Activated naive CD4-positive, alpha-beta T cell treated with Interleukin-2 at 50 U/mL for 16 hours (primary cell): ENCODE results near the gene MFSD1.

Experiments used
- DNase-seq: peaks from one replicate; pipeline ENCODE4 v3.0.0-alpha.2; 2020

The MFSD1 gene, protein sequence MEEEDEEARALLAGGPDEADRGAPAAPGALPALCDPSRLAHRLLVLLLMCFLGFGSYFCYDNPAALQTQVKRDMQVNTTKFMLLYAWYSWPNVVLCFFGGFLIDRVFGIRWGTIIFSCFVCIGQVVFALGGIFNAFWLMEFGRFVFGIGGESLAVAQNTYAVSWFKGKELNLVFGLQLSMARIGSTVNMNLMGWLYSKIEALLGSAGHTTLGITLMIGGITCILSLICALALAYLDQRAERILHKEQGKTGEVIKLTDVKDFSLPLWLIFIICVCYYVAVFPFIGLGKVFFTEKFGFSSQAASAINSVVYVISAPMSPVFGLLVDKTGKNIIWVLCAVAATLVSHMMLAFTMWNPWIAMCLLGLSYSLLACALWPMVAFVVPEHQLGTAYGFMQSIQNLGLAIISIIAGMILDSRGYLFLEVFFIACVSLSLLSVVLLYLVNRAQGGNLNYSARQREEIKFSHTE

DNA sequence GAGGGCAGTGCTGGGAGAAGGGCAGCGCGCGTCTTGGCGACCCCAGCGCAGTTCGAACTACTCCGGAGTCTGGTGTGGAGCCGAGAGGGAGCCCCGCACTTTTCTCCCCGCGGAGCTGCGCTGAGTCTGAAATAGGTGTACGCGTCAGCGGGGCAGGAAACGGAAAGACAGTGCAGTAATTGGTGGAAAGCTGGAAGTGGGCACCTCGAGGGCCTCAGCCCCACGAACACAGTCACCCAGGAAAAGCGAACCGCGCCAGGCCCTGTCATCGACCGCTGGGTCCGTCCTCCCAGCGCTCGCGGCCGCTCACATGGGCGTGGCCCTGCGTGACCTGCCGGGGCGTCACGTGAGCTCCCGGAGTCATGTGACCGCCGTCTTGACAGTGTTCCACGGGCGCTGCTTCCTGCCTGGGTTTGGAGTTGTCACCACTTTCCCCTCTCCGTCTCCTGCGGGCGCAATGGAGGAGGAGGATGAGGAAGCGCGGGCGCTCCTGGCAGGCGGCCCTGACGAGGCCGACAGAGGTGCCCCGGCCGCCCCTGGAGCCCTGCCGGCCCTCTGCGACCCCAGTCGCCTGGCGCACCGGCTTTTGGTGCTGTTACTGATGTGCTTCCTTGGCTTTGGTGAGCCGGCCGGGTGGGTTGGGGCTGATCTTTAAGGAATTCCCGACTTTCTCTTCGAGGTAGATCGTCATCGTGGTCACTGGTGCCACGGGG is at the start of gene MFSD1:
Gene MFSD1, plus strand, starts transcription at position 359 of the 713 bp plus-strand sequence. Its CDS starts 99 bp downstream, at position 458.
- peak; percentile 90 for DNase-seq

DNA sequence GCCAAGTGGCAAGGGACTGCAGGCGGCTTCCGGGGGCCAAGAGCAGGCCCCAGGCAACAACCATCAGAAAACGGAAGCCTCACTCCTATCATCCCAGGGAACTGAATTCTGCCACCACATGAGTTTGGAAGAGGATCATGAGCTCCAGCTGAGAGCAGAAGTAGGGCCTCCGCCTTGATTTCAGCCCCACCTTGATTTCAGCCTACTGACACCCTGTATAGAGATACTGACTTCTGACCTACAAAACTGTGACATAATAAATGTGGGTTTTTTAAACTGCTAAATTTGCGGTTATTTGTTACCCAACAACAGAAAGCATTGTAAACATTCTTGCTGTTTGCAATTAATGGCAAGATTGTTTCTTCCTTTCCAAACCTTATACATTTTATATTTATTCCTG is 48.0 kb upstream of the MFSD1 start:
- no peak for DNase-seq

DNA sequence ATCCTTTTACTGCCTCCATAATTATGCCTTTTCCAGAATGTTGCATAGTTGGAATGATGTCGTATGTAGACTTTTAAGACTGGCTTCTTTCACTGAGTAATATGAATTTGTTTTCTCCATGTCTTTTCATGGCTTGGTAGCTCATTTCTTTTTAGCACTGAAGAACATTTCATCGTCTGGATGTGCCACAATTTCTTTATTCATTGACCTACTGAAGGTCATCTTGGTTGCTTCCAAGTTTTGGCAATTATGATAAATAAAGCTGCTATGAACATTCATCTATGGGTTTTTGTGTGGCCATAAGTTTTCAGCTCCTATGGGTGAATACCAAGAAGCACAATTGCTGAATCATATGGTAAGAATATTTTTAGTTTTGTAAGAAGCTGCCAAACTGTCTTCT is 46.4 kb upstream of the MFSD1 start:
- no peak for DNase-seq

DNA sequence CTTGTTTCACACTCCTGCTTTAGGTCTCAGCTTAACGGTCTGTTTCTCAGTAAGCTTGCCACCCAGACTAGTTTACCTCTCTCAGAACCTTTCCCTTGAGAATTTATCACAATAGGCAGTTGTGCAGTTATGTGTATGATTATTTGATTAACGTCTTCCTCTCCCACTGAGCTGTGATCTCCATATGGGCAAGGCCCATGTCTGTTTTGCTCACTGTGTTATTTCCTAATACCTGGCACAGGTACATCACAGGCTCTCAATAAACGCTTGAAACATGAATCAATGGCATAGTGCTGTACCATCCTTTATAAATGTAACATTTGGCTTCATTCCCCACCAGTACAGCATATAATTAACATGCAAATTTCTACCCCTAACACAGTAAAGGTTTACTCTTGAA is 40.5 kb upstream of the MFSD1 start:
- DNase-seq = no peak

DNA sequence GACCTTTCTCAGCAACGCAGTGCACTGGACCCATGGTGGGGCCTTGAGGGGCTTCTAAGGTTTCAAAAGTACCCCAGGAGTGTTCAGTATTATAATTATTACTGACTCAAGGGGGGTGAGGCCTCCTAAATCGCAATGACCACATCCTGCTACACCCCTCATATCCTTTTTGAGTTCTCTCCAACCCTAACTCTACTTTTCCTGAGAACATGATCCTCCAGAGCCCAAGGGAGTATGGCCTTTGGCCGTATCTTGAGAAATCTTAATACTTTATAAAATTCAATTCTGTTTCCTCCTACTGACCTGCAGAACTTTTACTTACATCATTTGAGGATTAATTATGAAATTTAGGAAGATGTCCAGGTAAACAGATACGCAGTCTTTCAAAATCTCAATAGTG is 39.2 kb upstream of the MFSD1 start:
- no peak for DNase-seq

DNA sequence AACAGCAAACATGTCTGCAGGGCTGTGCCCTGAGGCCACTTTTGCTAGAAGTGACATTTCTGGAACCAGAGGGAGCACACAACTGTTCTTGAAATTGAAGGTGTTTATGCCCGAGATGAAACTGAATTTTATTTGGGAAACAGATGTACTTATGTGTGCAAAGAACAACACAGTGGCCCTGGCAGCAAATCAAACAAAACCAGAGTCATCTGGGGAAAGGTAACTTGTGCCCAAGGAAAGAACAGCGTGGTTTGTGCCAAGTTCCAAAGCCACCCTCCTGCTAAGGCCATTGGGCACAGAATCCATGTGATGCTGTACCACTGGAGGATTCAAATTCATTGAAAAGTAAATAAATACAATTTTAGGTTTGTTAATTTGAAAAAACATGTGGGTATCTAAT is 38.4 kb upstream of the MFSD1 start:
- no peak for DNase-seq

DNA sequence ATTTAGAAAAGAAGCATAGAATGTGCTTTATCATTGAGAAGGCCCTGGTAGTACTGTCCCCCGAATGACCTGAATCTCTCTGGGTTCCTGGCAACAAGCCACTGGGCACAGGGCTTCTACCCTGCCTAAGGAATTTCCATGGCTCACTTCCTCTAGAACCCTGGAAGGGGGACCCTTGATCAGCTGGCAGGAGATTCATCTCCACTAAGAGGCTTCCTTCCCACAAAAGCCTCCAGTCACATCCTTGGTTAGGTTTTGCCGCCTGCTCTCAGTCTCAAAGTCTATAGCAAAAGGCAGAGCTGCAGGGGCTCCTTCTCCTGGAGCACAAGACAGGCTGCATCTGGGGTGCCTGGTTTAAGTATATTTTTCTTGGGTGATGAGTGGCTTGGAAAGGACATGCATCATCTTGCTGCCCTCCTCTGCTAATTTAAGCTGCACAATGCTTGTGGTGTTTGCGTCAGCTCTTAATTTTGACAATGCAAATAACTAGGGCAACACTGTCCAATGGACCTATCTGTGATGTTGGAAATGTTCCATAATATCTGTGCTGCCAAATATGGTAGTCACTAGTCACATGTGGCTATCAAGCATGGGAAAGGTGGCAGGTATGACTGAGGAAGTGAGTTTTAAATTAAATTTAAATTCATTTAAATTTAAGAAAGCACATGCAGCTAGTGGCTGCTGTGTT is 36.2 kb upstream of the MFSD1 start:
- no peak for DNase-seq

DNA sequence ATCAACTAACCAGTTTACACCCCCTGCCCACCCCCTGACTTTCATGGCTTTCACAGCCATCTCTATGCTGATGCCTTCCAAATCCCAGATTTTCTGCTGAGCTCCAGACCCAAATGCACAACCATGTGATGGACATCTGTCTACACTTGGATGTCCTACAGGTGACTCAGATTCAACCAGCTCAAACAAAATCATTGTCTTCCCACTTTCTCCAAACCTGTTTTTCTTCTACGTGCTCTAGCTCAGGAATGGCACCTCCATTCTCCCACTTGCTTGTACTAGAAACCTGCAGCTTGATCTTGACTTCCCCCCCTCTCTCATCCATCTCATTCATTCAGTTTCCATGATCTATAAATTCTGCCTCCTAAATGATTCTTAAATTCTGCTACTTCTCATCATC is 35.5 kb upstream of the MFSD1 start:
- no peak for DNase-seq

DNA sequence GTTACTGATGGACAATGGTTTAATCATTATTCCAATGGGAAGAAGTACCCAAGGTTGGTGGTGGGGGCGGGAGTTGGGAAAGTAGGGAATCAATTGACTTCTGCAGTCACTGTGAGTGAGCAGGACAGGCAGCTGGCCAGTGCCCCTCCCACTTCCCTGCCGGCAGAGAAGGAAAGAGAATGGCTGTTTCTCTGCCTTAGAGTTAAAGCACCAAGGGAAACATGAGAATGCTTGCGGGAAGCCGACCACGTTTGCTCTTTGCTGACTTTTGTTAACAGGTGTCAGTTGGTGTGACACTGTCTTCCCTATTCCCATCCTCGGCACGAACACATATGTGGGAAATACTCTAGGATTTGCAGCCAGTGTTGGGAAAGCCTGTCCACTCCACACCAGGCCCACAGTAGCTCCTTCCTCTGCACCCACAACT is 33.5 kb upstream of the MFSD1 start:
- DNase-seq = no peak

DNA sequence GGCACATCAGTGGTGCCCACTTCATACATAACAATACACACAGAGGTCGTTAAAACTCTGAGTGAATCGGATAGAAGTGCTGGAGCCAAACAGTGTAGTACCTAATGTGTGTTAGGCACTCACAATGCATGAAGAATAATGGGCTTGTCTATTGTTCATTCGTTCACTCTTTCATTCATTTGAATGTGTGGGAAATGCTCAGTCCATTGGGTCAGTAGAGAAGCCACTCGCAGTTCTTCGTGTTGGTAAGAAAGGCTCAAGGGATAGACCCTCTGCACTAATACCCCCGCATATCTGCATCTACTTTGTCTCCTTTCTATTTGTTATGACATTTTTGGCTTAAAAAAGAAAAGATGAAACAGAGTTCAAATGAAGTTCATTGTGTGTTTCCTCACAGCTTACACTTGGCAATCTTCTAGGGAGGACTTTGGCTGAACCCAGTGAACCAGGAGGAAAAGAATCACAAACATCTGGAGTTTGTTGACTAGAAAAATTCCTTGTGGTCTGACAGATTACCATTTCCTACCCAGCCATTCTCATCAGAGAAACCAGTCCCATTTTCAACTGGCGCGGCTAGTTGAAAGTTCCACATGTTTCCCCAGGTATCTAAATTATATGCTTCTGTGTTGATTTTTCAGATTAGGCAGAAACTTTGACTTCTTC is 32.8 kb upstream of the MFSD1 start:
- DNase-seq = no peak

DNA sequence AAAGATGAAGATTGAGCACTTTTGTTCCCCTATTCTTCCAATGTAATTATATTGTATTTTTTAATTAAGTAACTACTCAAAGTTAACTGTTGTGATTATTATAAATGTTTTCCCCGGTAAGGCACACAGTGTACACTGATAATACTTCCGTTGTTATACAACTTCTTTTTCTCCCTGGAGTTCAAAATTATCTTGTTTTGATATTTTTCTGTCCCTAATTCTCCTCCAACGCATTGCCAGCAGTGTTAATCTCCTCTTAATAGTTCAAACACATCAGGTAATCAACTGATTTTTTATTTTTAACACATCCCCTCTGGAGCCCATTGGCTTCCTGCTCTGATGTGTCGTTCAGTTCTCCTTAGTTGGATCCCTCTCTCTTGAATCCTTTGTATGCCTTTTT is 32.3 kb upstream of the MFSD1 start:
- no peak for DNase-seq

DNA sequence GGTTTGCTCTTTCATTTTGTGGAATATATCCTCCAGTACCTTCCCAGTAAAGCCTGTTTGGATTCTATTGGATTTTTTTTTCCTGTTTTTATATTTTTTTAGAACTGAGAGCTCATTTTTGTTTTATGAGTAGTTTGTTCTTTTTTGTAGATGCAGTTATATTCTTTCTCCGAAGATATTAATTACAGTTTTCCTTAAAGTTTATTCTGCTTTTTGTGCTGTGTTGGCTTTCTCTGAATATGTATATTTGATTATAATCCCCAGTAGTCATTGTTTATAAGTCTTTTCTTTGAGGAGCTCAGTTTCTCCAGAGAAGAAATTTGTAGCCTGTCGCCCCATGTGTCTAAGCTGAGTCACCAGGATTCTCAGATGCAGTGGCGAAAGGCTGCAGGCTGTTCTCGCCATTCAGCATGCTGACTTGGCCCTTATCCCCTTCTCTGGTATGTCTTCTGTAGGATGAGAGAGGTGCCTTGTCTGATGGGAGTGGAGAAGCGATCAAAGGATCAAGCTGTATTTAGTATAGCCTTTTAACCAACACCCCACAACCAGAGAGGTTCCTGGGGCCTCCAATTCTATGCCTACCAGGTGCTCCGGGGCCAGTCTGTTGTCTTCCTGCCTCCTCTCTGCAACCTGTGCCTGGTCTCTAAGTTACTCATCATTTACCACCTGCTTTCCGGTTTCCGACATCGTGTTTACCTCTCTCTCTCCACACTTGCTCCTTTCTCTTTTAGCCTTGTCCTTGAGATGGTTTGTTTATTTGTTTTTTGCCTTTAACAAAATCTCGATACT is 31.7 kb upstream of the MFSD1 start:
- DNase-seq = no peak

DNA sequence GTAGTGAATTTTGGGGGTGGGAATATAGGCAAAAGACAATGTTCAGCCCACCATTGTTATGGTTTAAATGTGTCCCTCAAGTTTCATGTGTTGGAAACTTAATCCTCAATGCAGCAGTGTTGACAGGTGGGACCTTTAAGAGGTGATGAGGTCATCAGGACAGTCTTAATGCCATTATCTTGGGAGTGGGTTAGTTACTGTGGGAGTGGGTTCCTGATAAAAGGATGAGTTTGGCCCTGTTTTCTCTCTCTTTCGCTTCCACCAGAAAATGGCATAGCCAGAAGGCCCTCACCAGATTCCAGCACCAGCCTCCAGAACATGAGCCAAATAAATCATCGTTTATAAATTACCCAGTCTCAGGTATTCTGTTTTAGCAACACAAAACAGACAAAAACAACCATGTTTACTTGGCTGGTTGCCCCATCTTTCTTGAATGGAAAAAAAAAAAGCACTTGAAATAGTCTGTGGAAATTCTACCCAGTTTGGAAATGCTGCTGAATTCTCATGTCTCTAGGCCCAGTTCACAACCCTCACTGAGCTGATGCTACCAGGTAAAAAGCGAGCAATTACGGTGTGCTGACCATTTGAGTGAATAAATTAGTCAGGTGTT is 31.0 kb upstream of the MFSD1 start:
- no peak for DNase-seq

DNA sequence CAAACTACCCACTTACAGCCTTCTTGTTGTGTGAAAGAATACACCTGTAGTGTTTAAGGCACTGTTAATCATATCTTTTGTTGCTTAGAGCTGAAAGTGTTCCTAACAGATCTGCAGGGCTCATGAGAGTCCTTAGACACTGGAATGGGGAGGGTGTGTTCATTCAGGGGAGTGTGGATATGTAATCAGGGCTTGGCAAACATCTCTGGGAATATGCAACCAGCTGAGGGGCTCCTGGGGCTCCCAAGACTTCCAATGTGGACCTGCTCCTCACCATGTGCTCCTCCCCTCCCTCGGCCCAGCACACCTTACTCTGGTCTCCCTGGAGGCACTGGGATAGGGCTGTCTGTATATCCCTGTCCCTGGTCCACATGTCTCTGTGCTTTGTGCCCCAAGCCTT is 30.3 kb upstream of the MFSD1 start:
- DNase-seq = no peak

DNA sequence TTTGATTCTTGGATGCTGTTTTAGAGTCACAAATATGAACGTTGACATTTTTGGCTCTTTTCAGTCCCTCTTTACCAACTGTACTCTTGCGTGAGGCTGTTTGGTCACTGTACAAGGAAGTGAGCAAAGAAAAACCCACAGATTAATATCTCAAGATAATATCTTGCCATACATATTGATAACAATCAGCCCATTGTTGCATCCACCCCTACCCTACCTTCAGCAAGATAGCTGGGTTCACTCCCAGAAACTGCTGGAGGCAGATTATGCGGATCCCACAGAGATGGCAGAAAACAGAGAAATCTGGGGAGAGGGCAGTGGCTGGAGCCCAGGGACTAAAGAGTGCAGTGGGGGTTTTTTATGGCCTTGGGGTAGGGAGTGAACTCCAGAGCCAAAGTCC is 29.9 kb upstream of the MFSD1 start:
- DNase-seq = no peak

DNA sequence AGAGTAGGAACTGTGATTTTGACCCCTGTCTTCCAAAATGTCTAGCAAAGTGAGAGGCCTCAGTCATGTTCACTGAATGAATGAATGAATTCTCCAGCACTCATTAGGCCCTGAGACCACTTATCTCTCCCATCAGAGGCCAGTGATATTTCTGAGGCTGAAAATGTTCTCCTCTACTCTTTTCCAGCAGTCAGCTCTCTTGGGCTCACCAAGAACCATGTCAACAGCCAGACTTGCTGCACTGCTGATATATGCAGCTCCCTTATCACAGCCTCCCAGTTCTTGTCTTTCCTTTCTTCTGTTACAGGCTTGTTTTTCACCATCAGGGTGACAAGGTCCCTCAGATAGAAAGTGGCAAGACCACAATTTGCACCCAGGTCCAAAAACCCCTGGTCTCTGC is 28.7 kb upstream of the MFSD1 start:
- DNase-seq = no peak

DNA sequence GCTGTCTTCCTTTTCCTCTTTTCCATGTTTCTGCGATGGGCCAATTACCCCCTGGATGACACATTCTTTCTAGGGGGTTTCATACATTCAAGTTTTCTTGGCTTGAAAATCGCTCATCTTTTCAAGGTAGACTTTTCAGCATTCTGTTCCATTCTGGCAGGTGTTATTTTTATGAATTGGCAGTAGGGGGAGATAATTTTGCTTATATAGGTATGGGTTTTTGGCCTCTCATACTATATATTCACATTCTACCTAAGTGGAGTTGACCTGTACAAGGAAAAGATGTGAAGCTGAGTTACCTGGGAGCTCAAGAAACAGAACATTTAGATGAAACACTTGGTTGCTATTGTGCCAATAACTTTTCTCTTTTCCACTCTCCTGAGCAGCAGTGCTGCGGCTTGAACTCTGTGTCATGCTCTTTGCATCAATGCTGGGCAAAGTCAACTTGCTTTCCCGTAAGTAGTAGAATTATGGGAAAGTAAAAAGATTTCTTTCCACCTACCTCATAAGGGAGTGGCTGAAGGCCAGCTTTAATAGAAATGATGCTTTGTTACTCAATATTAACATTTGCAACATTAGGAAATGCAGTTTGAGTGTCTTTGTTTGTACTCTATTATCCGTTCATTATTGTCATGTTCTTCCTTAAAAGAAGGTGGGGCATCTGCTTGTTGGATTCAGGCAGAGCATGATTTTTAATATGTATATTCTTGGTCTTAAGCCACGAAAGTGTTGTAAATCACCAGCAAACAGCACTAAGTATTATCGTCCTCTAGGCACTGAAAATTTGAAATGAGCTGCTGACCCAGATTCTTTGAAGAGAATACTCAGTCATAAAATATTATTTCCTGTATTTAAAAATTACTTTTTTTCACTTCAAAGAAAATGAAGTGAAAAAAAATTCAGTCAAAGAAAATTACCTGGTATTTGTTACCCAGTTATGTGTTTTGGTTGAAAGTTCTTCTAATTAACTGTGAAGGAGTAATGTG is 27.7 kb upstream of the MFSD1 start:
- no peak for DNase-seq

DNA sequence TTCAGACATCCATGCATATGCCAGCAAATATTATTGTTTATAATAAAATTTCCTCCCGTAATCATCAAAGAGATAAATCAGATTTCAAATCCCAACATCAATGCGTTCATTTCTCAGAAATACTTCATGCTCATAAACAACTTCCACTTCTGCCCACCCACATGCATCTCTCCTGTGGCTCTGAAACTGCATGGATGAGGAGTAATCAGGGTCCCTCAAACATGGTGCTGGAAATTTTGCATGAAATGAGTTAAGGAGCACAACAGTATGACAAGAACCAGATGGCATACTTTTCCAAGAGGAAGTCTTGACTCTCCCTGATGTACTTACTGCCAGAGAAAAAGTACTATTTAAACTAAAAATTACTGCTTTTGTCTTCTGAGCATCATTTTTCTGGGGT is 26.9 kb upstream of the MFSD1 start:
- DNase-seq = no peak

DNA sequence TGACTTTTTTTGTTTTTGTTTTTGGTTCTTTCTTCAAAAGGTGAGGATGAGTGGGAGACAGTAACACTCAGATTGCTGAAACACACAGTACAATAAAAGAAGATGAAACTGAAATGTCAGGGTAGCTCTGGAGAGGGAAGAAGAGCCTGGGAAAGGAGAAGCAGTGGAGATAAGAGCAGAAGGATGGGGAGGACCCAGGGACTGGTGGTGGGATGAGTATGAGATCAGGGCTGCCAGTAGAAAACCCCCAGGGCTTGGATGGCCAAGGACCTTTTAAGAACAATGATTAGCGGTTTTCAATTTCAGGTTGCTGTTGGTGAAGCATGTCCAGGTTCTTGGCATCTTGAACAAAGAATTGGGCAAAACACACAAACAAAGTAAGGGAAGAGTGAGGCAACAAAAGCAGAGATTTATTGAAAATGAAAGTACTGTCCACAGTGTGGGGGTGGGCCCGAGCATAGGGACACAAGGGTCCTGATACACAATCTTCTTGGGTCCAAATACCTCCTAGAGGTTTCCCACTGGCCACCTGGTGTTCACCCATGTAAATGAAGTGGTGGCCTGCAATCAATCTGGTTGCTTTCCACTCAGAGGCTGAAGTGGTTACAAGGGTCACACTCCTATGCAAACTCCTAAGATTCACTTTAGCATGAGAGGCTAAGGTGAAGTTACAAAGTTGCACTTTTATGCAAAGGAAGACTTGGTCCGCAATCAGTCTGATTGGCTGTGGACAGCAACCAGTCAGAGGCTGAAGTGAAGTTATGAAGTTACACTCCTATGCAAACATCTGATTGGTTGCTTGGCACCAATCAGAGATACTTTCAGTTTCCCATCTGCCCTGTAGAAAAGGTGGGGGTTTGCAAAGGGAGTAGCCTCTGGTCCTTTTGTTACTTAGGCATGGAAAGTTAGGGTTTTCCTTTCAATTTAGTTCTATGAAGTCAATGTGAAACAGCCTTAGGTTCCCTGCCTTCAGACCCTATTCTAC is 26.1 kb upstream of the MFSD1 start:
- no peak for DNase-seq
